ENCODE data around the gene OGFR. TPM values are rescaled to one million over a fixed set of nuclear protein-coding genes. Genes with fewer than 3 reads are reported as not detected.

OGFR gene
- total and polyA plus RNA-seq, 2 donors (not counting 3 experiments of a cell fraction or from before 2014, with no cell fraction given): 30.8 to 44.0 TPM

DNA sequence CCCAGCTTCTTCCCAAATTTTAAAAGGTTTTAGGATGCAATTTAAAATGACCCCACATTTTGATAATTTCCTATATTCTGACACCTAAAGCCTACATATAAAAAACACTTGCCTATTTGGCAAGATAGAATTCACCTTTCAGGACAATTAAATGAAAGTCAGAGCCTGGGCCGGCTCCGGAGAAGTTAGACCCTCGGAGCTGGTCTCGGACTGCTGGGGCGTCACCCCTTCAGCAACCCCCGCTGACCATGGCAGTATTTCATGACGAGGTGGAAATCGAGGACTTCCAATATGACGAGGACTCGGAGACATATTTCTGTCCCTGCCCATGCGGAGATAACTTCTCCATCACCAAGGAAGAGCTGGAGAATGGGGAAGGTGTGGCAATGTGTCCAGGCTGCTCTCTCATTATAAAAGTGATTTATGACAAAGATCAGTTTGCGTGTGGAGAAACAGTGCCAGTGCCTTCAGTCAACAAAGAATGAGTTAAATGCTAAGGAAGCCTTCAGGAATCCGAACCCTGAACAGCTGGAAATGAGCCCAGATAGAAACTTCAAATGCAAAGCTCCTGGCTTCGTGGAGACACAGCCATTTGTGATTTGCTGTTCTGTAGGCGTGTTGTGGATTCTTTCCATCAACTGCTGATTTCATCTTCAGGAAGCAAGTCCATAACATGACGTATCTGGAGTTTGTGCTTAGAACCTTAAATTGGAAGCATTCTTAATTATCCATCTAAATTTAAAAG lies 41.0 kb downstream of the OGFR start:
- Histone ChIP-seq H3K4me2 (ENCODE audit: insufficient read depth, low read length) (no peak overlapping the region), H3K27me3 (ENCODE audit: control insufficient read depth in 2 of 2, insufficient read depth in 2 of 2, low read length in 2 of 2) (no peaks in the 10 kb centered on the region), H3K9ac (replicated peaks; ENCODE audit: extremely low read depth, insufficient read depth, low read length) (no peak overlapping the region), H3K4me1 (ENCODE audit: control insufficient read depth, extremely low read depth, insufficient read depth, low read length) (no peaks in the 10 kb centered on the region), H3K27ac (ENCODE audit: insufficient read depth, low read depth, low read length) (no peak overlapping the region), H3K9me3 (replicated peaks; ENCODE audit: control insufficient read depth, insufficient read depth, low read length) (no peaks in the 10 kb centered on the region), H3K36me3 (ENCODE audit: control insufficient read depth in 2 of 2, extremely low read depth in 1 of 2, insufficient read depth in 2 of 2, low read length in 2 of 2) (no peaks in the 10 kb centered on the region), H3K79me2 (ENCODE audit: control insufficient read depth, insufficient read depth, low read length) (no peaks in the 10 kb centered on the region), H3K4me3 (replicated peaks in 1 of 3; ENCODE audit: insufficient read depth in 1 of 3, low read depth in 1 of 3, low read length in 3 of 3) (no peak overlapping the region), H3K9me1 (replicated peaks; ENCODE audit: control insufficient read depth, extremely low read depth, insufficient read depth, low read length) (no peaks in the 10 kb centered on the region), H4K20me1 (replicated peaks; ENCODE audit: control insufficient read depth, extremely low read depth, insufficient read depth, low read length) (no peaks in the 10 kb centered on the region), H2AFZ (ENCODE audit: low read depth, low read length) (no peak overlapping the region)
- intact Hi-C loops (cut with micrococcal nuclease) (no loop called here), dilution Hi-C loops (cut with MboI; ENCODE audit: extremely low pct_ligation_motif_present, low sequenced_read_pairs) (no loop called here)
- no peak for DNase-seq (ENCODE audit: low read depth, low spot score)
- CTCF ChIA-PET: no interaction called here
- no TSS peak for BruUV-seq (replicated peaks)
- POLR2A ChIA-PET: no interaction called here
- FAIRE-seq: no peak
- TF ChIP-seq EZH2 (IDR thresholded peaks at IDR 0.05; ENCODE audit: borderline replicate concordance, low read depth, low read length, severe bottlenecking): no peak
- TF ChIP-seq MAX (IDR thresholded peaks at IDR 0.05; ENCODE audit: insufficient read depth, insufficient read length): no peak
- no peak for TF ChIP-seq CTCF (IDR thresholded peaks at IDR 0.05; ENCODE audit: extremely low read depth in 1 of 2, insufficient read depth in 1 of 2, low read depth in 1 of 2, low read length in 2 of 2)
- TF ChIP-seq POLR2AphosphoS5 (IDR thresholded peaks at IDR 0.05; ENCODE audit: insufficient read depth, low read depth, low read length): no peak
